Hindlimb muscle (tissue), 1 donor: ENCODE measurements around the gene ZNF76. TPM values are rescaled to one million over a fixed set of nuclear protein-coding genes. Genes with fewer than 3 reads are reported as not detected.
A peak's percentile ranks its signal among the peaks of the same experiment; 100 is the strongest.

Experiments used
- DNase-seq: peaks from one replicate; pipeline ENCODE4 v3.0.0-alpha.2; 2013
- polyA plus RNA-seq: library from polyadenylated mRNA; unstranded; fragments of 120-200 nt; gene quantifications from one replicate; pipeline ENCODE4 v1.2.1, GENCODE V29; 2013; ENCODE audit not compliant: insufficient read length

Gene ZNF76
- polyA plus RNA-seq, result 28.7 TPM

DNA sequence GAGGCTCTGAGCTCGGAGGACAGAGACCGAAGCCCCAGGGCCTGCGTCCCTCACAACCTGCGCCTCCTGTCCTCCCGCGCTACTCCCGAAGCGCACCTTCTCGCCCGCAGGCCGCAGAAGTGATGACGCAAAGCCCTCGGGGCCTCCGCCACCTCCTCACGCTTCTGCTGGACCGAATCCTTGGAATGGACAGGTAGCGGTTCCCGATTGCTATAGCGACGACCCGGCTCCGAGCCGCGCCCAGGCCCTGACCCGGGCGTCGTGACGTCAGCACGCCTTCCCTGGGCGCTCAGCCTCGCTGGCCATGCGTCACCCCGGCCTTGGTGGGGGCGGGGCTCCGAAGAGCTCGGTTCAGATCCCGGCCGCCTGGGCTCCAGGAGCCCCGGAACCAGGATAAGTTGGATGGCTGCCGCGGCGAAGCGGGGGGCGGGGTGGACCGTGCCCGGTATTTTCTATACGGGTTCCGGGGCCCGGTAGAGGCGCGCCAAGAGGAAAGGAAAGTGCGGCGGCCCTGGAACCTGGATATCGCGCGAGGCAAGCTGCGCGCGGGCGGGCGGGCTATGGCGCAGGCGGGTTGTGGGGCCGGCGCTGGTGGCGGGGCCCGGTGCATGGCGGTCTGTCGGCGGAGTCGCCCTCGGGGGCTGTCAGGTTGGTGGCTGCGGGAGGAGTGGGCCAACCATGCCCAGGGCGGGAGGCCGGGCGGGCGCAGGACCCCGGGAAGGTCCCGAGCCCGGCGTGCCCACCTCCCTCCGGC is at the start of gene ZNF76:
Gene ZNF76, plus strand, starts transcription at position 542 of the 754 bp plus-strand sequence. CDS start 21,417 bp downstream, outside the sequence.
- peak; percentile 98 for DNase-seq

DNA sequence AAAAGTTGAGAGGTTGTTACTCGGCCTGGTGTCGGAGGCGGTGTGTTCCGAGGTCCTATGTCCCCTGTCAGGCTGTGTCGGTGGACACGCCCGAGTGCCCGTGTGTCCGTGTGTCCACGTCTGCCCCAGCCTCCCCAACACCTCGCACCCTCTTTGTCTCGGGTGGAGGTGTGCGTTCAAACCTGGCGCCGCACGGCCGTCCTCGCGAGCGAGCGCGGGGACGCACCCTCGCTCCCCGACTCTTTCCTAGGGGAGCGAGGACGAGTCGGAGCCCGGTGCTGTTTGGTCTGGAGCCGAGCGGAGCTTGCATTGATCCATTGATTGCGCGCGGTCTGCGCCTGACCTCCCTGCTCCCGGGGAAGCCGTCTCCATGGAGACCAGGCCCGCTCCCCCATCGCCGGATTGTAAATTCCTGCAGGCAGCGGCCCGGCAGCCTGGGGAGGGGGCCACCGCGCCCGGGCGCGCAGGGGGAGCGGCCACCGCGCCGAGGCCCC is 46.2 kb upstream of the ZNF76 start:
- peak; percentile 4 for DNase-seq

DNA sequence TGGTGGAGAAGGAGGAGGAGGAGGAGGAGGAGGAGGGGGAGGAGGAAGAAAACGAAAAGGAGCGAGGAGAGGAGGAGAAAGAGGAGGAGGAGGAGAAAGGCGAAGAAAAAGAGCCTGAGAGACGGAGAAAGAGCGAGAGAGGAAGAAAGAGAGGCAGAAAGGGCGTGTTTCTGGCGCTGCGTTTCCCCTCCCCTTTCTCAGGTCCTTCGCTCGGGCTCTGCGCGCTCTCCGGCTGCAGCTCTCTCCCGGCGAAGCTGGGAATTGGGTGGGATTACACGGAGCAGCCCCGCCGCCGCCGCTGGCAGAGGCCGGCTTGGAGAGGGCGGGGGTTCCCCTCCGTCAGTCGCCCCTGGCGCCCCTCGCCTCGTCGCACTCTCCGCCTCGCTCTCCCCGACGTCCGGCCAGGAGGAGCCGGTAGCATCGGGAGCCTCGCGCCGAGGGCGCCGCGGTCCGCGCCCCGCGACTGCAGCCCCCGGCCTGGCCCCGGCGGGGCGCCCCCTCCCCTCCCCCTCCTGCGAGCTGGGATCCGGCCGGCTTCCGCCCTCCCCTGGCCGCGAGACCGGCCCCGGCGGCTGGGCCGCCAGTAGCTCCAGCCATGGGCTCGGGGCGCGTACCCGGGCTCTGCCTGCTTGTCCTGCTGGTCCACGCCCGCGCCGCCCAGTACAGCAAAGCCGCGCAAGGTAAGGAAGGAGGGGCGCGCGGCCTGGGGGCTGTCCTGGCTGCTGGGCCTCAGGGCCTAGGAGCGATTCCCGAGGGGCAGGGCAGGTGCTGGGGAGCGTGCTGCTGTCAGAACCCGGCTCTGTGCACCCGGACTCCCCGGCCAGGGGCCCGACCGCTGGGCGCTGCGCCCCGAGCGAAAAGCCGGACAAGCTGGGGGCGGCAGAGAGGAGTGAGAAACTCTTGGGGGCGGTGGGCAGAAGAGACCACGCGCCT is 45.4 kb upstream of the ZNF76 start, which contains the start of gene SCUBE3:
Gene SCUBE3, plus strand, starts transcription at position 133 of the 933 bp plus-strand sequence. Its CDS starts 463 bp downstream, at position 596.
- DNase-seq, result peak; percentile 44

DNA sequence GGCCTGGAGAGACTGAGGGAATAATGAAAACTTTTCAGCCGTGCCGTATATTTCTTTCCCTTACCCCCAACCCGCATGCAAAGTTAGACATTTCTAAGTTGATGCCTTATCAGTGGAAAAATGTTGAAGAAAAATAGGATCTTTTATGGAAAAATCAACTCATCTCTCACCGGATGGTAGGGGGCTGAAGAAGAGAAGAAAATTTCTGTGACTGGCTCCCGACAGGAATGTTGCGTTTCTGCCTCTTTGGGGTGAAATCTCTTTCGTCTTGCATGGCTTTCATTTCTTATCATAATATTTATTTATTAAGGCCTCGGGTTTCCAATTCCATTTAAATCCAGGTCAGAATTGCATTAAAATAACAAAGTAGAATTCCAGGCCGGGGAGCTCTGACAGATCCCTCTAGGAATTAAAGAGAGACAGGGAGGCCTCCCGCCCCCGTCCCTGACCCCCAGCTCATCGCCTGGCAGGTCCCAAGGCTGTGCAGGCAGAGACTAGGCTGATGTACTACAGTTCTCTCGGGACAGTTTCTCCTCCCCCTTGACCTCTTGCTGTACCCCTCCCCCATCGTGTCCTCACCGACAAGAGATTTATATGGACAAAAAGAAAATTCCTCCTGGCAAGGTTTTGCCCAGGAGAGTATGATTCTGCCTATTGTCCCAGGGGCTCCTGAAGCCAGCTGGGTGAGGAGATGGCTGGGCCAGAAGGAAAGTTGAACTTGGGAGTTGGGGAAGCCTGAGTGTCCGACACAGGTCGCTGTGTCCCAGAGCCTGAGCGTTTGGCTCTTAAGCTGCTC is 44.5 kb upstream of the ZNF76 start:
- DNase-seq, result no peak

DNA sequence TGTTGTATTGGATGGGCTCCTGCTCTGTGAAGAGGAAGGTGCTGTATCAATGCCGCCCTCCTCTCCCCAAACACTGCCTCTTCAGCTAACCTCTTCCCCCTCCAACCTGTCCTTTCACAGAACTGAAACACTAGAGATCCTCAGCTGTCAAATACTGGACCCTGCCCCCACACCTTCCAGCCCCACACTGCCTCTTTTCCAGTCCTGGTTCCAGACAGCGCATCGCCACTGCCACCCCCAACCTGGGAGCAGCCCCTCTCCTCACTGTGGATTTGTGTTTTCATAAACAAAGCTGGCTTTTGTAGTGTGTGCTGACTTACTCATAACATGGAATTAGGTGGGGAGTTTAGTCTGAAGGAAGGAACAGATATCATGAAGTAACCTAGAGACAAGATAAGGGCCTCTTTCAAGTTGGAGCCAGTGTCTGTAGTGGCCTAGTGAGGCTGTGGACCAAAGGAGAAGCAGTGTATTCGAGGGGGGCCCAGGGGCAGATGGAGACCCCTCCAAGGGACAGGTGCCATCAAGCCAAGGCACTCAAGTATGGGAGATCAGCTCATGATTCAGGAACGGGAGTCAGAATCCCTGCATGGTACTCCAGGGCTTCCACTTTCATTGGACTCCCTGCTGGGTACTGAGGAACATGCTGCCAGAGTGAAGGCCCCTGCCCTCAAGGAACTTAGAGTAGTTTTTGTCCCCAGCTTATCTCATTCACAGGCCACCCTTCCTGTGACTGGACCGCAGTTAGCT is 43.7 kb upstream of the ZNF76 start:
- DNase-seq, result no peak

DNA sequence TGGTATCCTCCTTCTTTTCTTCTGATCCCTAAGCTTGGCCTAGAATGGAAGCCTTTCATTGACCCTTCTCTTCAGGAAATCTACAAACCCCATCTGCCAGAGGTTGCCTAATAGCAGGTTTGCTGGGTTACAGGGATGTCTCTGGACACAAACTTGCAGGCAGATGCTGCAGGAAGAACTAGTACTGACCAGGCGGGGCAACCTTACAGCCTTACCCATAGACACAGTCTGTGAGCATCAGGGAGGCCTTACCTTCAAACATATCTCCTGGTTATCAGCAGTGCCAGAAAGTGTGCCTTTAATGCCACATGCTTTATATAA is 43.2 kb upstream of the ZNF76 start:
- no peak for DNase-seq

DNA sequence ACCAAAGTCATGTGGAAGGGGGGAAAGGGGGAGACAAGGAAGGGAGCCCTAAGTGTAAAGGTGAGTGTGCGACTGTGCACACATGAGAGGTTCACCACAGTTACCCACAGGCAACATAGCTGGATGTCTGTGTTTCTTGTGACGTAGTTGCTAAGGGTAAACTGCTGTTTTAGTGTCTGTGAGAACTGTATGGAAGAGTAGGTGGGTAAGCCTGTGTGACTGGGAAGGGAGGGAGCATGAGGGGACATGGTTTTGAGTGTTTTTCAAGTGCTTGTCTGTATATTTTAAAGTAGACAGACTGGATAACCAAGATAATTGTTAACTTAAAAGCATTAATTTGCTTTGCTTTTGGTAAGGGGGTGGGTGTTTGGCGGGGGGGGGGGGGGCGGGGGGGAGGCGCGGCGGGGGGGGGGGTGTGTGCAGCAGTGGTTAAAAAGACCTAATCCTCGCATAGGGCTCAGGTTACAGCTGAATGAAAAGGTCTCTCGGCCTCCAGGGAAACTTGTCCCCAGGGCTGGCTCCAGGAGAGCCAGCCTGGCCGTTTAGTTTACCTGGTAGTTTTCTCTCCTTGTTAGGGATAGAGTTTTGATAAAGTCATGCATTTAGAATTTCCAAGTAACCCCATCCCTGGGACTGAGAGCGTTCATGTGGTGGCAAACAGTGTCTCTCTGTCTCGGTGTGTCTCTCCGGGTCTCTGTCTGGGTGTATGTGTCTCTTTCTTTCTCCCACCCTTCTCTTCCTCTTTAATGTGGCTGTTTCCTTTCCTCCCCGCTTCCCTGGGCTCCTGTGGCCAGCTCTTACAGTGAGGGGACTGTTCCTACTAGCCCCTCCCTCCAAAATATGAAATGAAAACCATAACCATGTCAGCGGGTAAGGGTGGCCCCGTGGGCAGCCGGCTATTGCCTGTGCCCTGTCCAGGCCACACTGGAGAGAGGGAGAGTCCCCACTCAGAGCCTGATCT is 42.4 kb upstream of the ZNF76 start:
- no peak for DNase-seq

DNA sequence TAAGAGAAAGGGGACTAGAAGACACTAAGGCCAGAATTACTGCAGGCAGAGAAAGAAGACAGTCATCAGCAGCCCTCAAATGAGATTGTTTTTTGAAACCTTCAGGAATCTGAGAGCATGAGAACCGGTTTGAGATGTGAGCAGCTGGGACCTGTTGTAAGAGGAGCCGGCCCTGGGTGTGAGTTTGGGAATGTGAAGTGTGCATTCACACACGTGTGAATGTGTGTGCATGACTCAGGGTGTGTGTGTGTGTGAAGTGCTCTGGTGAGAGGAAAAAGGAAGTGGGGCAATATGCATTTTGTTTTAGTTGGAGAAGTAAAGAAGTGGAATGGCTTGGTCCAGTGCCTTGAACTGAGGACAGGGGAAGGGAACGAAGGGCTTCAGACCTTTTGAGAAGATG is 41.5 kb upstream of the ZNF76 start:
- DNase-seq, result no peak

DNA sequence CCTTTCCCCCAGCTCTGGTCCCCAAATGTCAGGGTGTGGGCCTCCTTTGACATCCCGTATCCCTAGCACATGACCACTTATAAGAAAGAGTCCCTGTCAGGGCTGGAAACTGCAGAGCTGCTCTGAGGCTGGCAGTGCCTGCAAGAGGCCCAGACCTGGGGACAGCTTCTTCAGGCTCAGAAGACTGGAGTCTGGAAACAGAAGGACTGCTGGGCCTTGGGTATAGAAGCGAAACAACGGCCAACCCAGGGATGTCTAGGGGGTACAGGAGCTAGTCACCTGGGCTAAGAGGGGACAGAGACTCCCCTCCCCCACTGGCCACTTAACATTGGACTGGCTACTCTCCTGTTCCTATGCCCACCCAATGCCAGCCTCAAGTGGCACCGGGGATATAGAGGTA is 41.1 kb upstream of the ZNF76 start:
- DNase-seq, result no peak

DNA sequence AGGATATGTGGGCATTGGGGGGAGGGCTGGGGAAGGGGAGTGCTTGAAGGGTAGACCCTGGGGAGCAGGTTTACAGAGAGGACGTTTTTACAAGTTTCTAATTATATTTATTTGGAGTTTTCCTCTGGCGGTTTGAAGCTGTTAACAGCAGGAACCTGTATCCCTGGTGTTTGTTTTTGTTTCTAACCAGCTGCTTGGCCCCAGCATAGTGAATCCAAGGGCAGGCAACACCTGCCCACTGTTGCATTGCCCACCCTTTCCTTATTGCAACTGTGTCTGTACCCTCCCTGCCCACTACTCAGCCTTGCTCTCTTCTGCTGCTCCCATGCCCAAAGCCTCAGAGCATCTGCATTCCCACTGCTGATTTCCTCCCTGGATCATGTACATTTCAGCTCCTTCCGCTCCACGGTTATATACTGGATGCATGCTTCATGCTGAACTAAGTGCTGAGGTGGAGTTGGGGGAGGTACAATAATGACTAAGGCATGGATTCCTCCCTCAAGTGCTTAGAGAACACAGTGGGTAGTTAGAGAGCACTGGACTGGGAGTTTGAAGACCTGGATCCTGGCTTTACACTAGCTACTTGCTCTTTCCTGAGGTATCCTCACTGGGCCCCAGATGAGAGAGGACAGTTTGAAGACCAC is 39.7 kb upstream of the ZNF76 start:
- DNase-seq, result no peak

DNA sequence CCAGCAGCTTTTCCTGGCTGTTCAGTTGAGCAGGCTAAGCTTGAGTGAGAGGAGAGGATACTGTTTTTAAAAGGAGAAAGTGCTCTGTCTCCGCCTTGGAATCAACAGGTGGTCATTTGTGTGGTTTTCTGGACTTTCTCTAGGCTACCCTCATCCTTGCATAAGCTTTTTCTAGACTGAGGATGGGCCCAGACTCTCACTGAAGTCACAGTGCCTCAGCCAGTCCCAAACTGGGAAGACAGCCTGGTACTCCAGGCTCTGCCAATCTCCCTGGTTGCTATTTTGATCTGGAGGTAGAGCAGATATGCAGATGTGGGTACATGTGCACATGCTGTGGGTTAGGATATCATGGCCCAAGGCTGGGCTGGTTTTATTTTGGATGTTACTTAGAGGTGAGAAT is 38.8 kb upstream of the ZNF76 start:
- no peak for DNase-seq

DNA sequence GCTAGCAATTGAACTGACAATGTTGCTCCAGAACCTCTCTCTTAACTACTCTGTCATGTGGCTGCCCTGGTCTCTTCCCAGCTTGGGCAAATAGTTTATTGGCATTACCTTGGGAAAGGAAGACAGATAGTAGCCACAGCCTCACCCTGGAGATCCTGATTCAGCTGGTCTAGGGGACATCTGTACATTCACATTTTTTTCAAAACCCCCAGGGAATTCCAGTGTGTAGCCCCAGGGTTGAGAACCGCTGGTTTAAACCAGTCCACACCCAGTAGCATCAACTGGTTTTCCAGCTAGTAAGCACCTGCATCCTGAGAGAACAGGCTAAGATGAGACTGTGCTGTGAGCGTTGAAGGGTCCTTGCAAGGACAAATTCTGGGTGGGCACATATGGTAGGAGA is 36.1 kb upstream of the ZNF76 start:
- DNase-seq, result no peak

DNA sequence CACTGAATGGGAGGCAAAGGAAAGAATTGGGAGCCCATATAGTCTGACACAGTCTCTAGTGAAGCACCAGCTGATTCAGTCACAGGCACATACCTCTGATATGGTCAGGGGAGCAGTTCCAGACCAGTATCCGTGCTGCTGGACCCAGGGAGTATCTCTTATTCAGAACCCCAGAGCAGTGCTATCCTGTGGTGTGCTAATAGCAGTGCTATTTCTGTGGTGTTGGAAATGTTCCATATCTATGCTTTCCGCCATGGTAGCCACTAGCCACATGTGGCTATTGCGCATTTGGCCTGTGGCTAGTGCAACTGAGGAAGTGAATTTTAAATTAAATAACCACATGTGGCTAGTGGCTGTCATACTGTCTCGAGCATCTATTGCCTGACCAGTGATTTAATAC is 34.8 kb upstream of the ZNF76 start:
- DNase-seq, result no peak

DNA sequence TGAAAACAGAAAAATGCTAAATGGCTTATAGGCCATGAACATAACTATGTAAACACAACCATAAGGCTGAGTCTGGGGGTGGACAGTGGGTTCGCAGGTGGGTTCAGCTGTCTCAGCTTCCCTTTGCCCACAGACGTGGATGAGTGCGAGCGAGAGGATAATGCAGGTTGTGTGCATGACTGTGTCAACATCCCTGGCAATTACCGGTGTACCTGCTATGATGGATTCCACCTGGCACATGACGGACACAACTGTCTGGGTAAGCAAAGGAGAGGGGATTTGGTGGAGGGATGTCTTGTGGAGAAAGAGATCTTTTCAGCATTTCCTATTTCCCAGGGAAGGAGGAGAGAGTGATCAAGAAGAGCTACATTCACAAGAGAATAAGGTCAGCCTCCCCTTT is 31.1 kb upstream of the ZNF76 start:
- DNase-seq, result no peak

DNA sequence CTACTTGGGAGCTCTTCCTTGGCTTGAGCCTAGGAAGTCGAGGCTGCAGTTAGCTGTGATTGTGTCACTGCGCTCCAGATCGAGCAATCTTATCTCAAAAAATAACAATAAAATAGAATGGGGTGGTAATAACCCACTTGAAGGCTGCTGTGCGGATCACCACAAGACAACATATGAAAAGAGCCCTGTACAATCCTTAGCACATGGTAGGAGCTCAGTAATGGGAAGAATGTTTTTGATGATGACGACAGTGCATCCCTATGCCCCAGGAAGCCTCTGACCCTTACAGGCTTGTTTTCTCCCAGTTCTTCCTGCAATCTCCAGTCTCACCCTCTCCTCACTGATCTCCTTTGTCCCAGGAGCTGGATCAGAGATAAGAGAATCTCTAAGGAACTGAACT is 30.2 kb upstream of the ZNF76 start:
- no peak for DNase-seq

DNA sequence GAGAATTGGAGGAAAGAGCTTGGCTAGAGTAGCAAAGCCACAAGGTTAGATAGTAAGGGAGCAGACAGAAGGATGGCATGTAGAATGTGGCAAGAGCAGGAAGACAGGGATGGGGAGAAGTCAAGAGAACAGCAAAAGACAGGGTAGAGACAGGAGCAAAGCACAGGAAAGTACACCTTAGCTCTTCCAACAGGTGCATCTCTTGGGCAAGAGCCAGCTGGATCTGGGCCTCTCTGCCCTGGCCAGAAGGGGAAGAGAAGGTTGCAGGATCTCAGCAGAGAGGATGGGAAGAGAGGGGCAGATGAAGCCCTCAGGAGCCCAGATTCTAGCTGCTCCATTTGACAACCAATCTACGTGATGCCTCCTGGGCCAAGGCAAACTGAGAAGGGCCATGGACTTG is 29.0 kb upstream of the ZNF76 start:
- DNase-seq, result no peak

DNA sequence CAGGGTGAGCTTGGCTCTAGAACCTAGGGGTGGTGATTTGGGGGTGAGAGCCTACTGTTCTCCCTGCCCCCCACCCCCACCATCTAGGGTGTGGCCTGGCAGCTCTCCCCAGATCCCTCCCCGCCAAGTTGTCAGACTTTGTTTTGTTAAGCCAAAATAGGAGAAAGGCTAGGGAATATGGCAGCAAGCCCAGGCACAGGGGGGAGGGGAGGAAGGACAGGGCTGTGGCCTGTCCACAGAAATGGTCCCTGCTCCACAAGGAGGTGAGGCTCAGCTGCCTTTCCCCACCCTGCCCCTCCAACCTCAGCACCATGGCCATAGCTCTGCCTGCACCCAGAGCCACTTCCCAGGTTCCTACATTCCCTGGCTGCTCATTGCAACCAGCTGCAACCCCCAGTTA is 28.6 kb upstream of the ZNF76 start:
- DNase-seq, result no peak

DNA sequence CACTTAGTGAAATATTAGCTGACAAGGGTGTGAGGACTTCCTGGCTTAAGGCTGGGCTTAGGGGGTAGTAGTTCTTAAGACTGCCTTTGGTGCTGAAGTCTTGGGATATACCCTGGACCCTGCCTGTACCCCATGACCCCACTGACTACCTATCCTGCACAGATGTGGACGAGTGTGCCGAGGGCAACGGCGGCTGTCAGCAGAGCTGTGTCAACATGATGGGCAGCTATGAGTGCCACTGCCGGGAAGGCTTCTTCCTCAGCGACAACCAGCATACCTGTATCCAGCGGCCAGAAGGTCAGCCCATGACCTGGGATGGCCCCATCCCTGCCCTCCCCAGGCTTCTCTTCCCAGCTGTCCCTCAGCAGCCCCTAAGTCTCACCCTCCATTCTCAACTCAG is 28.0 kb upstream of the ZNF76 start:
- DNase-seq, result no peak

DNA sequence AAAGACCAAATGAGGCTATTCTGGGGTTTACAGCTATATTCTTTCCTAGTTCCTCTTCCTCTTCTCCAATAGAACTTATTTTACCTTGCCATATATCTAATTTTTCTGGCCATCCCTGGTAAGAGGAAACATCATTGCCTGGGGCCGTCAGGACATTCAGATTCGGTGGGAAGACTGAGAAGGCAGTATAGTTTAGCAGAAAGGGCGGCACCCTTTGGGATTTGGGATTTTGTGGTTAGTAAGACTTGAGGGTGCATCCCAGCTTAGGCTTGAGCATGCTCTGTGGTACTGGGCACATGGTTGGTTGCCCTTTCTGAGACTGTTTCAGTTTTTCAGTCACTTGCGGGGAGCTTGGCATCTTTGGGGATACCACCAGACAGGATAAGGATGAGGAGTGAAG is 24.6 kb upstream of the ZNF76 start:
- no peak for DNase-seq

DNA sequence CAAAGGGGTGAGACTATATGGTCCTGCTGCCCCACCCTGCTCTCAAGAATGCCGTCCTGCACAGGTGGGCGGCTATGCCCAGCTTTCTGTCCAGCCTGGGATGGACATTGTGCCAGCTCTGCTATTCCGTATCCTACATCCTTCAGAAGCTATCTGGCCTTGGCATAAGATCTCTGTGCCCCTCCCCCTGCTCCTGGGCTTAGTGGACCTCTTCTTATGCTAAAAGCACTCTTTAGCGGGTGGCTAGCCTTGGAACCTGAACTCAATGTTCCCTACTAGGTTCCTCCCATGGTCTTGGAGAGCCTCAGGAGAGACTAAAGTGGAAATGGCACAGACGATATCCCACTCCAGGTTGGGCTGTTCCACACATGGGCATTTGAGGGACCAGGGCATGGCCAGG is 23.3 kb upstream of the ZNF76 start:
- no peak for DNase-seq
